NCI-H187 (cell line): ENCODE data around the gene HOXA3.

ENCODE experiments used
- DNase-seq, 2 experiments: peaks; one replicate each; lab custom pipeline; 2025; lab: John Stamatoyannopoulos, UW

Gene HOXA3

GRCh38 chr7:27154901-27155815, 2.8 kb upstream of the HOXA3 start:
- no peak for DNase-seq

GRCh38 chr7:27154369-27154768, 2.0 kb upstream of the HOXA3 start:
- no peak for DNase-seq

GRCh38 chr7:27153526-27153925, 1.1 kb upstream of the HOXA3 start:
- DNase-seq = no peak

GRCh38 chr7:27152816-27153442, 546 bp upstream of the HOXA3 start:
- DNase-seq = no peak

GRCh38 chr7:27151341-27151930, 947 bp downstream of the HOXA3 start:
- no peak for DNase-seq

- peak; percentile 67 to 83 for DNase-seq
Observed at GRCh38 chr7:27150568-27151340, 1.6 kb downstream of the HOXA3 start.

GRCh38 chr7:27149842-27150567, 2.4 kb downstream of the HOXA3 start:
- peak in 1 of 2 experiments; percentile 39 for DNase-seq

GRCh38 chr7:27148756-27149641, 3.4 kb downstream of the HOXA3 start:
- DNase-seq = peak in 1 of 2 experiments; percentile 47

GRCh38 chr7:27148031-27148755, 4.2 kb downstream of the HOXA3 start:
- DNase-seq = peak in 1 of 2 experiments; percentile 37

GRCh38 chr7:27147199-27148030, 5.0 kb downstream of the HOXA3 start, which contains the start of gene HOXA6:
HOXA6 (minus strand) TSS chr7:27147774; CDS start chr7:27147749, 25 bp downstream.
- peak in 1 of 2 experiments; percentile 37 for DNase-seq

- DNase-seq = no peak
Observed at GRCh38 chr7:27146491-27147198, 5.7 kb downstream of the HOXA3 start.

GRCh38 chr7:27145914-27146412, 6.4 kb downstream of the HOXA3 start:
- DNase-seq = no peak

- DNase-seq = no peak
Observed at GRCh38 chr7:27145165-27145913, 7.0 kb downstream of the HOXA3 start.

GRCh38 chr7:27144781-27145164, 7.6 kb downstream of the HOXA3 start:
- DNase-seq = no peak

- no peak for DNase-seq
Observed at GRCh38 chr7:27143950-27144780, 8.2 kb downstream of the HOXA3 start.
